Fibroblast of the aortic adventitia (primary cell): ENCODE measurements around the gene SLC17A5. TPM values are rescaled to one million over a fixed set of nuclear protein-coding genes. Genes with fewer than 3 reads are reported as not detected.

Experiments used
- DNase-seq: peaks from one replicate; pipeline ENCODE4 v3.0.0-alpha.2; 2010; ENCODE audit warnings: low read depth
- H3K4me3 ChIP-seq: 2 replicates; pipeline ENCODE4 v1.5.1; 2011; ENCODE audit warnings: low read depth, mild to moderate bottlenecking, control low read depth, low read length, moderate library complexity
- CTCF ChIP-seq: IDR thresholded peaks from 2 replicates; pipeline ENCODE4 v1.5.1; 2011; ENCODE audit warnings: mild to moderate bottlenecking, low read length, control low read depth, inconsistent platforms; ENCODE audit not compliant: insufficient read depth
- total RNA-seq: library from RNA; depleted of rRNA; stranded (reverse); fragments of >200 nt; gene quantifications from 2 replicates; pipeline ENCODE4 v1.2.3, GENCODE V29; 2012; ENCODE audit warnings: low replicate concordance

Gene SLC17A5
- total RNA-seq, 1 donor = 38.2 TPM

- TF ChIP-seq CTCF = no peak
- H3K4me3 ChIP-seq = no peak overlapping the region
- DNase-seq = peak; percentile 52
These were observed 5.6 kb downstream of the SLC17A5 start for GRCh38 chr6:73648166-73648565.

- DNase-seq = no peak
- peak overlapping the region; percentile 38 for H3K4me3 ChIP-seq
- TF ChIP-seq CTCF = no peak
These were observed 8.7 kb downstream of the SLC17A5 start for GRCh38 chr6:73644941-73645591.

GRCh38 chr6:73644030-73644429 is 9.8 kb downstream of the SLC17A5 start:
- no peak overlapping the region for H3K4me3 ChIP-seq
- no peak for TF ChIP-seq CTCF
- no peak for DNase-seq

- DNase-seq = no peak
- TF ChIP-seq CTCF = no peak
- H3K4me3 ChIP-seq = no peak overlapping the region
These were observed 11.3 kb downstream of the SLC17A5 start for GRCh38 chr6:73642530-73642929.

GRCh38 chr6:73640179-73640750 is 13.5 kb downstream of the SLC17A5 start:
- peak; percentile 52 for DNase-seq
- H3K4me3 ChIP-seq = no peak overlapping the region
- no peak for TF ChIP-seq CTCF

GRCh38 chr6:73639040-73639439 is 14.8 kb downstream of the SLC17A5 start:
- TF ChIP-seq CTCF = no peak
- DNase-seq = no peak
- no peak overlapping the region for H3K4me3 ChIP-seq

- no peak overlapping the region for H3K4me3 ChIP-seq
- DNase-seq = no peak
- no peak for TF ChIP-seq CTCF
These were observed 16.4 kb downstream of the SLC17A5 start for GRCh38 chr6:73637404-73637803.
